Activated naive CD8-positive, alpha-beta T cell treated with anti-CD3 and anti-CD28 coated beads, Interleukin-2, amount 50 U/mL, for 24 hours (primary cell): ENCODE measurements around the gene SCG2.

ENCODE experiments used
- ATAC-seq: fragments of 150-1000 bp; cut with Tn5 transposase; one replicate; pipeline ENCODE4 v1.10.0; 2021
- DNase-seq: peaks from one replicate; pipeline ENCODE4 v3.0.0; 2021
- H3K27ac Mint-ChIP-seq: one replicate; pipeline ENCODE4 v1.8.0; 2021; ENCODE audit warnings: mild to moderate bottlenecking, mixed read lengths
- H3K27me3 Mint-ChIP-seq: one replicate; pipeline ENCODE4 v1.8.0; 2021; ENCODE audit warnings: mixed read lengths
- H3K36me3 Mint-ChIP-seq: one replicate; pipeline ENCODE4 v1.8.0; 2021; ENCODE audit warnings: low read depth, mixed read lengths
- H3K4me1 Mint-ChIP-seq: one replicate; pipeline ENCODE4 v1.8.0; 2021; ENCODE audit warnings: mixed read lengths
- H3K4me3 Mint-ChIP-seq: one replicate; pipeline ENCODE4 v1.8.0; 2021; ENCODE audit warnings: mild to moderate bottlenecking, moderate library complexity, mixed read lengths
- H3K9me3 Mint-ChIP-seq: one replicate; pipeline ENCODE4 v1.8.0; 2021; ENCODE audit warnings: mixed read lengths

The SCG2 gene

DNA sequence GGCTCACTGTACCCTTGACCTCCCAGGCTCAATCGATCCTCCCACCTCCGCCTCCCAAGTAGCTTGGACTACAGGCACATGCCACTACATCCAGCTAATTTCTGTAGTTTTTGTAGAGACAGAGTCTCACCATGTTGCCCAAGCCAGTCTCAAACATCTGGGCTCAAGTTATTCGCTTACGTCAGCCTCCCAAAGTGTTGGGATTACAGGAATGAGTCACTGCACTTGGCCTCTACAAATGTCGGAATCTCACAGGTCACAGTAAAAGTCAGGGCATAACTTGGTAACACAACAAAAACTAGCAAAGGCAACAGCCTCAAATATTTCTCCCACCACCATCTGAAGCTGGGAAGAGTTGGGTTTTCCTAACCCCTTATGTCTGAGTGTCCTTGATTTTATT lies 25.3 kb downstream of the SCG2 start:
- DNase-seq (no peak), ATAC-seq (no peak)
- H3K36me3 Mint-ChIP-seq = no peaks in the 10 kb centered on the region
- peaks cover 4% of the 10 kb centered on the region for H3K27me3 Mint-ChIP-seq
- H3K9me3 Mint-ChIP-seq = no peaks in the 10 kb centered on the region
- no peak overlapping the region for H3K4me3 Mint-ChIP-seq
- no peaks in the 10 kb centered on the region for H3K4me1 Mint-ChIP-seq
- H3K27ac Mint-ChIP-seq = no peak overlapping the region

DNA sequence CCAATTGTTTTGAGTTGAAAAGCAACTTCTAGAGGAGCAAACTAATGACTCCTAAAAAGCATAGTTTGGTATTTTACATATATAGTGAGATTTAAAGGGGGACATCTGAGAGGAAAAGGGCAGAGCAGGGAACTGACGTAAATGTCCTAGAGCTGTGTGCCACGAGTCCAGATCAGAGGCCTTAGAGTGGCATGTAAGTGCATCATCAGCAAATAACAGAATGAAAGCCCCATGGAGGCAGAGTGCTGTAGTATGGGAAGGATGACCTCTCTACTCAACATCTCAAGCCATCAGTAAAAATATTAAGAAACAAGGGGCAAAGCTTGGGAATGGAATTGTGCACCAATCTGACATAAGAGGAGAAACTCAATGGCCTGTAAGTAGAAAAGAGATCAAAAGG lies 31.4 kb downstream of the SCG2 start:
- no peaks in the 10 kb centered on the region for H3K4me1 Mint-ChIP-seq
- no peak overlapping the region for H3K27ac Mint-ChIP-seq

DNA sequence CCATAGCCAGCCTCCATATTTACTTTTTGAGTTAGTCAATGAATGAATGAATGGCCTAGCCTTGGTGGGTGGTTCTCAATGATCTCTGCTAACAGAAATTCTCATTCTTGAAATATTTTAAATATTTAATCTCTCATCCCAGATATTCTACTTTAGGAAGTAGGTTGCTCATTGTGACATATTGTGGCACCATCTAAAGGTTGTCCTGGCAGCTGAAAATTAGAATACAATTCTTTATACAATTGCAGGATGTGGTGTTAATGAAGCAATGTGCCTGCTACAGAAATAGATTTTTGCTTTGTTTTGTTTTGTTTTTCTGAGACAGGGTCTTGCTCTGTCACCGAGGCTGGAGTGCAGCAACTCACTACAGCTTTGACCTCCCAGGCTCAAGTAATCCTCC lies 35.8 kb downstream of the SCG2 start:
- no peak for ATAC-seq
- DNase-seq = no peak
- Mint-ChIP-seq H3K36me3 (no peaks in the 10 kb centered on the region), H3K4me1 (no peaks in the 10 kb centered on the region), H3K4me3 (no peak overlapping the region), H3K9me3 (peaks cover 3% of the 10 kb centered on the region), H3K27ac (no peak overlapping the region), H3K27me3 (peaks cover 4% of the 10 kb centered on the region)

More for the DNA sequence above, 31.4 kb downstream of the SCG2 start:
- Mint-ChIP-seq H3K27me3 (peaks cover 3% of the 10 kb centered on the region), H3K9me3 (peaks cover 3% of the 10 kb centered on the region), H3K4me3 (no peak overlapping the region), H3K36me3 (no peaks in the 10 kb centered on the region)
- ATAC-seq (no peak), DNase-seq (no peak)

DNA sequence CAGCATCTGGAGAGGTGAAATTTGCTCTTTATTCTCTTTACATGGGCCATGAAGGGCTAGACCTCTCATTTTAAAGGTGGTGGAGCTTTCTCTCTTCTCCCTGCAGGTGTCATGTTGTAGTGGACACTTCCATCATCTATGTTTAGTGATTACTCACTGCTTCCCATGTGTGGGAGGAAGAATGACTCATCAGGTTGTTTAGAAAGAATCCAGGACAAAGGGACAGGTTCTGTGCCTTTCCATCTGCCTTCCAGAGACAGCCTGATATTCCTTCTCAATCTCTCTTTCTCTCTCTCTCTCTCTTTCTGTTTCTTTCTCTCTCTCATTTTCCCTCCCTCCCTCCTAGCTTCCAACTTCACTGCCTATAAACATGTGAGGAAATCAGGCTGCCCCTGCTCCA lies 38.7 kb downstream of the SCG2 start:
- H3K4me3 Mint-ChIP-seq = no peak overlapping the region
- H3K27me3 Mint-ChIP-seq = peaks cover 1% of the 10 kb centered on the region
- H3K4me1 Mint-ChIP-seq = no peaks in the 10 kb centered on the region
- H3K9me3 Mint-ChIP-seq = no peaks in the 10 kb centered on the region
- H3K36me3 Mint-ChIP-seq = no peaks in the 10 kb centered on the region
- H3K27ac Mint-ChIP-seq = no peak overlapping the region
- no peak for DNase-seq
- ATAC-seq = no peak

DNA sequence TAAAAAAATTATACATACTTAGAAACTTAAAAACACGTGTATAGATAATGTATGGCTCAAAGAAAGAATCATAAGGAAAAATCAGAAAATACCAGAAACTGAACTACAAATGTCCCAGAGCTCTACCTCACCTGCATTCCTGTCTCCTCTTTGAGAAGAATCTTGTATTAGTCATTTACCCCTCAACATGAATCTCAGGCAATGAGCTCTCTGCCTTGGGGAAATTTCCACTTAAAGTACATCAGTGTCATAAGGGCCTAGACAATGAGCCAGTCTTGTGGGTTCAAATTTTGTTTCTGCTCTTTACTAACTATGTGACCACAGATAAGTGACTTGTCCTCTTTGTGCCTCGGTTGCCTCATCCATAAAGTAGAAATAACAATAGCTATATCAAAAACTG lies 40.1 kb downstream of the SCG2 start:
- H3K27ac Mint-ChIP-seq = no peak overlapping the region
- DNase-seq (no peak), ATAC-seq (no peak)
- H3K9me3 Mint-ChIP-seq = no peaks in the 10 kb centered on the region
- H3K36me3 Mint-ChIP-seq = no peaks in the 10 kb centered on the region
- H3K4me1 Mint-ChIP-seq = no peaks in the 10 kb centered on the region
- H3K27me3 Mint-ChIP-seq = peaks cover 1% of the 10 kb centered on the region
- H3K4me3 Mint-ChIP-seq = no peak overlapping the region

DNA sequence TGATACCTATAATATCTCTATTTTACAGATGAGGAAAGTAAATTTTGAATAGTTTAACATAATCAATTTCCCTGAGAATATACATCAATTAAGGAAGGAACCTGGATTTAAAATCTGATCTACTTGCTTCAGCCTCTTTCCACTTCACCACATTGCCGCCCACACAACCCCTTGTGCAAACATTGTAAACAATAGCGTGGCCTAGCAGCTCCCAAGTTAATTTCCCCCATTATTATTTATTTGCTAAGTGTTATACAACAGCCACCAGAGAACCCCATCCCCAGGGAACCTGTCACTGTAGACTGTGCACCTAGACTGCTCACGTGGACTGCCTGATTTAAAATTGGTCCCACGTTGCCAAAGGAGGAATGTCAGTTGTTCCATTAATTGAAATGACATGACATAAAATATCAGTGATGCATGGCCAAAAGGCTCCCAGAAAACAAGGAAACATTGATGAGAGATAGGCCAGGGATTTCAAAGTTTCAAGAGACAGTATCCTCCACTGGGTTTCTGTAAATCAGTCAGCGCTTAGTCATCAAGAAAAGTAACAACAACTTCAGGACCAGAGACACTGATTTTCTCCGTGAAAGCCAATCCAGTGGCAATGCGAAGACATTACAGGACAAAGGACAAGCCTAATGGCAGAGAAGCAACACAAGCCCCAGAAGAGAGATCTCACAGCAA lies 41.3 kb downstream of the SCG2 start:
- no peaks in the 10 kb centered on the region for H3K4me1 Mint-ChIP-seq
- no peak overlapping the region for H3K4me3 Mint-ChIP-seq
- H3K9me3 Mint-ChIP-seq = no peaks in the 10 kb centered on the region
- DNase-seq = no peak
- H3K36me3 Mint-ChIP-seq = no peaks in the 10 kb centered on the region
- H3K27me3 Mint-ChIP-seq = peaks cover 1% of the 10 kb centered on the region
- ATAC-seq = no peak
- no peak overlapping the region for H3K27ac Mint-ChIP-seq

DNA sequence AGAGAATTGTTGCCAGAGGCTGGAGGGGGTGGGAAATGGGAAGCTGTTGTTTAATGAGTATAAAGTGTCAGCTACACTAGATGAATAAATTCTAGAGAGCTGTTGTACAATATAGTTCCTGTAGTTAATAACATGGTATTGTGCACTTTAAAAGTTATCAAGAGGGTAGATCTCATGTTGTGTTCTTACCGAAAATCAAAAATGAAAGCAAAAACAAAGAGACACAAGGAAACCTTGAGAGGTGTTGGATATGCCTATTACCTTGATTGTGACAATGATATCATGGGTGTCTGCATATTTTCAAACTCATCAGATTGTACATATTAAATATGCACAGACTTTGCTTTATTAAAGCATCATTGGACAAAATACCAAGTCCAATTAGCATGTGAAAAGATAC lies 43.2 kb downstream of the SCG2 start:
- DNase-seq (no peak), ATAC-seq (no peak)
- H3K27ac Mint-ChIP-seq = no peak overlapping the region
- H3K4me3 Mint-ChIP-seq = no peak overlapping the region
- peaks cover 1% of the 10 kb centered on the region for H3K27me3 Mint-ChIP-seq
- no peaks in the 10 kb centered on the region for H3K4me1 Mint-ChIP-seq
- H3K9me3 Mint-ChIP-seq = no peaks in the 10 kb centered on the region
- no peaks in the 10 kb centered on the region for H3K36me3 Mint-ChIP-seq

DNA sequence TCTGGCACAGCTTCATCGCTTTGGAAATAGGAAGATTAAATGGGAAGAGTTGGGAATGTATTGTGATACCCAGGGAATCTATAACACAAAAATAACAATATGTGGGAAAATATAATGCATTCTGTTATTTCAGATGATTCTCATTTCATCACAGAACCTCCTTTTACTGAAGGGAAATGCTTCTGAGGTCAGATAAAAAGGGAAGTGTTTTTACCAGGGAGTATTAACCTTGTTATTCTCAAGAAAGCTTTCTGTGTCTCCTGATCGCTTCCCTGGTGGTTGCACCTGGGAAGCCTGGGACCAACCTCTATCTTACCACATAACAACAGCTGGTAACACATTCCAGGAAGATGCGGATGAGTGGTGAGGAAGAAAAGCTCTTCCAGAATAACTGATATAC lies 47.2 kb downstream of the SCG2 start:
- no peaks in the 10 kb centered on the region for H3K36me3 Mint-ChIP-seq
- H3K27ac Mint-ChIP-seq = no peak overlapping the region
- no peak overlapping the region for H3K4me3 Mint-ChIP-seq
- H3K4me1 Mint-ChIP-seq = no peaks in the 10 kb centered on the region
- DNase-seq (no peak), ATAC-seq (no peak)
- H3K27me3 Mint-ChIP-seq = no peaks in the 10 kb centered on the region
- H3K9me3 Mint-ChIP-seq = no peaks in the 10 kb centered on the region

DNA sequence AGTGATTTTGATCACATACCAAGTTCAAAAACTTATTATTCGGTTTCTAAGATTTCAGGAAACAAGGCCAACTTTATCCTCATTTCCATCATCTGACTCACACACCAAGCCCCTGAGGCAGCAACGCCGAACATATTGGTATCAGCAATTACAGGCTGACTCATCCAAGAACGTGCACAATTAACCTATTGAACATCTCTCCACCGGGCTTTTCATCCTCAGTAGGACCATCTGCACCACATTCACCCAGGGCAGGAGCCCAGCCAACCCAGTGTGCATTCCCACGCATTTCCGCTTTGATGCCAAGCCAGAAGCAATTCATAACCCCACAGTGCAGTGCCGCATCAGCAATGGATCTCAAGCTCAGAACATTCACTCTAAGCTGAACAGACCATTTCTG lies 52.9 kb downstream of the SCG2 start:
- Mint-ChIP-seq H3K4me3 (no peak overlapping the region), H3K36me3 (no peaks in the 10 kb centered on the region), H3K4me1 (no peaks in the 10 kb centered on the region), H3K27ac (no peak overlapping the region), H3K9me3 (no peaks in the 10 kb centered on the region), H3K27me3 (no peaks in the 10 kb centered on the region)
- no peak for DNase-seq
- no peak for ATAC-seq

DNA sequence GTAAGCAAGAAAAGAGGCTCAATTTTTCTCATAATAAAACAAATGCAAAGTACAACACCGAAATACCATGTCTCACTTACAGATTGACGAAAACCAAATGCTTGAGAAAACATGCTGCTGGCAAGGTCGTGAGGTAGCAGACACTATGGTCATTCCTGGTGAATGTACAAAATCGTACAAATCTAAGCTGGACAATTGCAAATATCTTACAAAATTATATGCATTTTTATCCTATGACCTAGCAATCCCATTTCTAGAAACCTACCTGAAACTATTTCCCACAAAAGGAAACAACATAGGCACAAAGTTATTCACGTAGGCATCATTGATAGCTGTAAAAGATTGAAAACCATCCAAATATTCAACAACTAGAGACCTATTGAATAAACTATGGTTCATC lies 54.0 kb downstream of the SCG2 start:
- no peaks in the 10 kb centered on the region for H3K4me1 Mint-ChIP-seq

More for the DNA sequence above, 54.0 kb downstream of the SCG2 start:
- Mint-ChIP-seq H3K4me3 (no peak overlapping the region), H3K9me3 (no peaks in the 10 kb centered on the region), H3K27ac (no peak overlapping the region), H3K27me3 (no peaks in the 10 kb centered on the region), H3K36me3 (no peaks in the 10 kb centered on the region)
- DNase-seq (no peak), ATAC-seq (no peak)
